ENCODE results near the gene KDM4B.

The KDM4B gene

DNA sequence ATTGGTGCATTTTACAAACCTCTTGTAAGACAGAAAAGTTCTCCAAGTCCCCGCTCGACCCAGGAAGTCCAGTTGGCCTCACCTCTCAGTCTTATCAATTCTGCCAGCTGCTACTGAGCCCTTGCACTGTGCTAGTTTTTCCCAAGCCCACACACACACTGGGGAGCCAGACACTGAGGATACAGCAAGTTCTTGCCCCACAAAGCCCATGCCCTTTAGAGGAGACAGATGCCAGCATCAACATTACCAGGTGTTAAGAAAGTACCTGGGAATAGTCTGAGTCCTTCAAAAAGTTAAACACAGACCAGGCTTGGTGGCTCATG is 196.7 kb downstream of the KDM4B start:
- no peak for DNase-seq (ENCODE audit: low read depth, low spot score)
- ChIA-PET POLR2A (interaction anchor here (0.6 kb wide), 1 partner anchor 53 kb away, joined by 4 read pairs; no protein-coding TSS in a partner anchor), CTCF (no interaction called here)
- H3K4me3 ChIP-seq (ENCODE audit: low read depth, low read length) = no peak overlapping the region
- no peak for TF ChIP-seq CTCF (IDR thresholded peaks at IDR 0.05; ENCODE audit: insufficient read depth, low read length, missing control alignments)

- ChIA-PET CTCF (no interaction called here), POLR2A (no interaction called here)
Measured at GRCh38 chr19:5166262-5166661, 197.3 kb downstream of the KDM4B start.

DNA sequence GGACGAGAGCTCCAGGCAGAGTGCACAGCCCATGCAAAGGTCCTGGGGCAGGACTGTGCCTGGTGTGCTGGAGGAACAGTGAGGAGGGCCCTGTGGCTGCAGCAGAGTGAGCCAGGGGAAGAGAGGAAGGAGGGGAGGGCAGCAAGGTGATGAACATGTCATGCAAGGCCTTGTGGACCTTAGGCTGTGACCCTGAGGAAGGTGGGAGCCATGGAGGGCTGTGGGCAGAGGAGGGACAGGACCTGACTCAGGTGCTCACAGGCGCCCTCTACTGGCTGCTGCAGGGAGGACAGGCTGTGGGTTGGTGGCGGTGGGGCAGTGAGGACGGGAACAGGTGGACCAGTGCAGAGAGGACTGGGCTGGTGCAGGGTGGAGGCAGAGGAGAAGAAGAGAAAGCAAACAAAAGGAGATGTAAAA is 201.4 kb downstream of the KDM4B start:
- ChIA-PET CTCF (interaction anchor here (1.9 to 2.6 kb wide), 2 partner anchors 9 kb away, joined by 5 to 12 read pairs; no protein-coding TSS in a partner anchor), POLR2A (no interaction called here)
- no peak for DNase-seq (ENCODE audit: low read depth, low spot score)
- H3K4me3 ChIP-seq (ENCODE audit: low read depth, low read length) = no peak overlapping the region
- TF ChIP-seq CTCF (IDR thresholded peaks at IDR 0.05; ENCODE audit: insufficient read depth, low read length, missing control alignments) = peak; percentile 58

More at GRCh38 chr19:5166262-5166661, 197.3 kb downstream of the KDM4B start:
- peak; percentile 3 for DNase-seq (ENCODE audit: low read depth, low spot score)
- no peak overlapping the region for H3K4me3 ChIP-seq (ENCODE audit: low read depth, low read length)
- no peak for TF ChIP-seq CTCF (IDR thresholded peaks at IDR 0.05; ENCODE audit: insufficient read depth, low read length, missing control alignments)

GRCh38 chr19:5171711-5172110 is 202.8 kb downstream of the KDM4B start:
- TF ChIP-seq CTCF (IDR thresholded peaks at IDR 0.05; ENCODE audit: insufficient read depth, low read length, missing control alignments) = no peak
- ChIA-PET POLR2A (interaction anchor here (0.6 kb wide), 1 partner anchor 365 kb away, joined by 3 read pairs; no protein-coding TSS in a partner anchor), CTCF (interaction anchor here (0.7 to 2.6 kb wide), 2 partner anchors 11 to 408 kb away, joined by 3 to 12 read pairs; no protein-coding TSS in a partner anchor)
- H3K4me3 ChIP-seq (ENCODE audit: low read depth, low read length) = no peak overlapping the region
- DNase-seq (ENCODE audit: low read depth, low spot score) = no peak

- no peak for TF ChIP-seq CTCF (IDR thresholded peaks at IDR 0.05; ENCODE audit: insufficient read depth, low read length, missing control alignments)
- no peak overlapping the region for H3K4me3 ChIP-seq (ENCODE audit: low read depth, low read length)
- peak; percentile 85 for DNase-seq (ENCODE audit: low read depth, low spot score)
- POLR2A ChIA-PET = no interaction called here
- CTCF ChIA-PET = interaction anchor here (1.1 to 1.5 kb wide), 2 partner anchors 10 to 12 kb away, joined by 3 to 4 read pairs; no protein-coding TSS in a partner anchor
Measured at GRCh38 chr19:5172859-5173630, 204.1 kb downstream of the KDM4B start.

- DNase-seq (ENCODE audit: low read depth, low spot score) = no peak
- POLR2A ChIA-PET = no interaction called here
- no peak for TF ChIP-seq CTCF (IDR thresholded peaks at IDR 0.05; ENCODE audit: insufficient read depth, low read length, missing control alignments)
- CTCF ChIA-PET = no interaction called here
- H3K4me3 ChIP-seq (ENCODE audit: low read depth, low read length) = no peak overlapping the region
Measured at GRCh38 chr19:5173993-5174392, 205.1 kb downstream of the KDM4B start.

All from AG04449 (cell line).